NCI-H1105 (cell line): ENCODE measurements around the gene CAT.

Source experiments
- DNase-seq: peaks from one replicate; lab custom pipeline; 2025; lab: John Stamatoyannopoulos, UW

CAT gene

DNA sequence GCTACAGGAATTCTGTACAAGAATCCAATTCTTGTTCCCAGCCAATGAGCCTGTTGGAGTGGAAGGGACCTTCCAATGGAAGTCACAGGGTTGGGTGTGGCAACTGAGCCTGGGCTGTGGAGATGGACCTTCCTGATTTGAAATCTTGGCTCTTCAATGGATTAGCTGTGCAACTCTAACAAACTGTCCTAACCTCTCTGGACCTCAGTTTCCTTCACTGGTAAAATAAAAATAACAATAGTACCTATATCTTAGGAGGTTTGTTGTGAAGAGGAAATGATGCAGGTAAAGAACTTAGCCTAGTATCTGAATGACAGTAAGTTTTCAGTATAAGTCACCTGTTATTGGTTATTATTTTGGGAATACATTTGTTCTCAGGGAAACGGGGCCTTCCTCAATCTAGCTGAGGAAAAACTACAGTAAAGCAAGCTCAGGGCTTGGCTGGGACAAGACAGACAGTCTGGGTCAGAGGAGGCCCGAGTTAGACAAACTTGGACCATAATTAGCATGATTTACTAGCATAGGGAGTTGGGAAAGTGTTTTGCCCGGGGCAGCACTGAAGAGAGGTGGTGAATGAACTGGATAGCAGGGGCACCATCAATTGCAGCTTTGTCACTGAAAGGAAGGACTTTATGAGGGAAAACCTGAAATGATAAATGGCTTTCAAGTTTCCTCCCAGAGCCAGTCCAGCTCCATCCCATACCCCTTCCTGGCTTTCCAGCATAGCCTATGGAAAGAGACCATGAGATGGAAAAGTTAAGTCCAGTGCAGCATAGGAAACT lies 61.2 kb downstream of the CAT start:
- DNase-seq = no peak

DNA sequence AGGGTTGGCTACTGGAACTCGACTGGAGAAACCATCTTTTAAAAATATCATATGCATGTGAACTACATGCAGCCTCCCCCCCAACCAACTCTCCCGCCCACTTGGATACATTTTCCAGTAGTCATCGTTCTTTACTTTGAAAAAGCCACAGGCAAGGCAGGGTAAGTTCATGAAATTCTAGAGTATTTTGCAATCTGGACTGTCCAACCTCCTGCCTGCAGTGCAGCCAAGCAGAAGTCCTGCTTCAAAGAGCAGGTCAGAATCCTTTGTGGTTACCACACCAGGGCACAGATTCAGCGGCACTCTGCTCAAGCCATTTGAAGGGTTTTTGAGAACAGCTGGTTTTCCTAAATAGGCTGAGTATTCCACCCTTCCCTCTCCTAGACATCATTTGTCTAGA lies 62.8 kb downstream of the CAT start:
- DNase-seq = no peak

DNA sequence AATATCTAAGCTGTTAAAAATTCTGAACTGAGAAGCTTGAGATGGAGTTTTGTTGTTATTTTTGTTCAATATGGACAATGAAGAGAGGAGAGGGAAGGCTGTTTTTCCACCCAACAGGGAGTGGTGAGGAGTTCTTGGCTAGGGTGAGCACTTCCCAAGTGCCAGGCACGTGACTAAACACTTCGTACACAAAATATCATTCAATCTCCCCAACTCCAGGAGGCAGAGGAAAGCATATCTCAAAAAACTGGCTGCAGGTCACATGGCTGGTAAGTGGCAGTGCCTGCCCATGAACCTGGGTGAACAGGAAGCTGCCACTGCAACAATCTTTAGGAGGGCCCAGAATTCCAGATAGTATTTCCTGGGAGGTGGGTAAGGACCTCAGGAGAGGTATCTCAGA lies 63.2 kb downstream of the CAT start:
- no peak for DNase-seq

DNA sequence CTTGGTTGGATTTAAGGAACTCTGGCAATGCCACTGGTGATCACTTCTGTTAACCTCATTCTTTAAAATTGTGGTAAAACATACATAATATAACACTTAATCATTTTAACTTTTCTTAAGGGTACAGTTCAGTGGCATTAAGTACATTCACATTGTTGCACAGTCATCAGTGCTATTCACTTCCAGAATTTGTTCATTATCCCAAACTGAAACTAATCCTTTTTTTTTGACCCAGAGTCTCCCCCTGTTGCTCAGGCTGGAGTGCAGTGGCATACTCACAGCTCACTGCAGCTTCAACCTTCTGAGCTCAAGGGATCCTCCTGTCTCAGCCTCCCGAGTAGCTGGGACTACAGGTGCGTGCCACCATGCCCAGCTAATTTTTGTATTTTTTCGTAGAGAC lies 64.2 kb downstream of the CAT start:
- no peak for DNase-seq

DNA sequence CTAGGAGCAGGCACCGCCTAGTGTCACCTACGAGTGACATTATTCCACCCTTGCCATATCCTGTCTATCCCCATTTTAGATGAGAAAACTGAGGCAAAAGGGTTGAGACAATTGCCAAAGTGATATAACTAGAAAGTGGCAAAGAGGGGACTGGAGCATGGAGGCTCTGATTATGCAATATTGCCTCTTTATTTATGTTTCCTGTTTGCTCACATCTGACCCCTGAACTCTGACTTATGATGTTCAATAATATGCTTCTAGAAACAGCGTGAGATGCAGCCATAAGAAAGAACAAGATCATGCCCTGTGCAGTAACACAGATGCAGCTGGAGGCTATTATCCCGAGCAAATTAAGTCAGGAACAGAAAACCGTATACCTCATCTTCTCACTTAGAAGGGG lies 67.1 kb downstream of the CAT start:
- no peak for DNase-seq

DNA sequence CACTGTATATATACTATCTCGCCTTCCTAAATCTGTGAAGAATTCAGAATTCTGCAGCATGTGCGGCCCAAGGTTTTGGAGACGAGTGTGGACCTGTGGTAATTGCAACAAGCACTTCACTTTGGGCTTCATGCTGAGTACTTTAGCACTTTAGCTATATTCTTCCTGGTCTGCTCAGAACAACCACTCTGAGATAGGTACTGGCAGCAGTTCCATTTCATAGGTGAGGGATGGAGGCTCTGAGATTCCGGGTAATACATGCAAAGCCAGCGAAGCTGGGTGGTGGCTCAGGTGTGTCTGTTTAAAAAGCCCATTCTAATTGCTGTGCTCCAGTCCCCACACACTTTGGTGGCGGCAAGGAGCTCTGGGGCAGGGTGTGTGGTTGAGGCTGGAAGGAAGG lies 68.4 kb downstream of the CAT start:
- no peak for DNase-seq

DNA sequence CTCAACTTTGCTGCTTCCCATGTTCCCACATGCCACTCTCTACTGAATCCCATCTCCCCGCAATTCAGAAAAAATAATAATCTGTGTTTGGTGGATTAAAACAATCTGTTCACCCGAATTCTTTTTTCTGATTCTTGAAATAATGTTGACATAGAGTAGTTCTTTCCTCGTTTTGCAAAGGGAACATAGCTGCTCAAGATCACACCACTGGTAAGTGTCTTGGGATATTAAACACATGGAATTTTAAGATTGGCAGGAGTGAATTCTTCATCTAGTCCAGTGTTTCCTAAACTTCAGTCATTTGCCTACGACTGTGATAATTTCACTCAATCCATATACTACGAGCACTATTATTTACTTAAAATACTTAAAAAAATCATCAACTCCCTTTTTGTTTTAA lies 68.9 kb downstream of the CAT start:
- no peak for DNase-seq

DNA sequence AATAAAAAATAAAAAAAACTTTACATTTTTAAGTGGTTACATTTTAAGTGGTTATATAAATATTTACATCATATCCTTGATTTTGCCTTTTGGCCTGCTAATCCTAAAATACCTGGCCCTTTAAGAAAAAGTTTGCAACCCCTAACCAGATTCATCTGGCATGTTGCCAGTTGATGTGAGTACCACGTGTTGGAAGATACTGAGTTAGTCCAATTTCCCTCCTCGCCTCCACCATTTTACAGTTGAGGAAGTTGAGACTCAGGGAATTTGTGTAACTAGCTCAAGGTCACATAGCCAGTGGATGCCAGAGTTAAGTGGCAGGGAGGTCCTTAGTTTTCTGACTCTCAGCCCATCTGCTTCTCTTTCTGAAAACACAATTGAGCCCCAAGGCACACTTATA lies 69.8 kb downstream of the CAT start:
- no peak for DNase-seq

DNA sequence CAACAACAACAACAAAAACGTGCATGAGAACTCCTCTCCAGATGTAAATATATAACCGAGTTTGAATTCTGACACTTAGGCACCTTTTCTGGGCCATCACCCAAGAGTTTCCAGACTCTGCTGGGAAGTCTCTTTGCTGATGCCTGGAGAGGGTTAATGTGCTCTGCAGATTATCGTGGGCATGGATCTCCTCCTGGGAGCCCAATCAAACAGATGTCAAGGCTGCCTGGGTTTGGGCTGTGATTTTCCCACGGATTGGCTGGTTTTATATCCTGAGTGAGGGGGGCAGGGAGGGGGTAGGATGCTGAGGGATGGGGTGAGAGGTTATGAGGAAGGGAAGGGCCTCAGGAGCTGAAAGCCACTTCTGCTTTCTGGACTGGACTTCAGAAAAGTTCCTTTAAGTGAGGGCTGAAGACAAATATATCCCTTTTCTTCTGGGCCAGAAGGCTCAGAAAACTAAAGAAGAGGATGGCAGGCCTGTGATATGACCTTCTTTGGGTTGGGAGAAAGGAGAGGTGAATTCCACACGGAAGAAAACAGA lies 70.7 kb downstream of the CAT start:
- DNase-seq = no peak

DNA sequence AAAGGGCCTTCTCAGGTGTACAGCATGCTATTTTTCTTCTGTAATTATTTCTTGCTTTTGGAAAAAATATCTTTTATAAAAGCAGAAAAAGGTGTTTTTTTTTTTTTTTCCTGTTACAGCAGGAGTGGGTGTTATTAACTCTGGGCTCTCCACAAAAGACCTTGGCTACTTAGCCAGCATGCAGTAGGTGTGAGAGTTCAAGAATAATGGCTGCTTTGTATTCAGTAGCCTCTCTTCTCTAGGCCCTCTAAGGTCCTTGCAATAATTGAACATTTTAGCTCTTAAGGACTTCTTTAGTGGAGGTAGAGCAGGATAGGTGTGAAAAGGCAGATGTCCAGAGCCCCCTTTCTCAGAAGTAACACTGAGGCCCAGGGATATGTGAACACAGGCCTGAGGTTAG lies 71.5 kb downstream of the CAT start:
- no peak for DNase-seq

DNA sequence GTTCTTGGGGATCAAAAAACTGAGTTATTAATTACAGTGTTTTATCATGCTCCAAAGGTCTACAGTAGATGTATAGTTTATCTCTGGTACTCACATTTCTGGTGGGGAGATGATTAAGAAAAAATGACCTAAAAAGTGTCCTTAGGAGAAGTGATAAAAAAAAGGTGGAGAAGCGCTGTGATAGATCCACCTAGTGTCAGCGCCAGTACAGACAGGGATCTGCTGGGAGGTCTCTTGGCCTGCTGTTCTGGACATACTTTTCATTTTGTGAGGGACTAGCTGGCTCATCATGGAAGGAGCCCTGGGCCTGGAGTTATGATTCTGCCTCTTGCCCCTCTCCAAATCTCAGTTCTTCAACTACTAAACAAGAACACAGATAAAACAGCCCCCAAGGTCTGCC lies 71.9 kb downstream of the CAT start:
- no peak for DNase-seq

DNA sequence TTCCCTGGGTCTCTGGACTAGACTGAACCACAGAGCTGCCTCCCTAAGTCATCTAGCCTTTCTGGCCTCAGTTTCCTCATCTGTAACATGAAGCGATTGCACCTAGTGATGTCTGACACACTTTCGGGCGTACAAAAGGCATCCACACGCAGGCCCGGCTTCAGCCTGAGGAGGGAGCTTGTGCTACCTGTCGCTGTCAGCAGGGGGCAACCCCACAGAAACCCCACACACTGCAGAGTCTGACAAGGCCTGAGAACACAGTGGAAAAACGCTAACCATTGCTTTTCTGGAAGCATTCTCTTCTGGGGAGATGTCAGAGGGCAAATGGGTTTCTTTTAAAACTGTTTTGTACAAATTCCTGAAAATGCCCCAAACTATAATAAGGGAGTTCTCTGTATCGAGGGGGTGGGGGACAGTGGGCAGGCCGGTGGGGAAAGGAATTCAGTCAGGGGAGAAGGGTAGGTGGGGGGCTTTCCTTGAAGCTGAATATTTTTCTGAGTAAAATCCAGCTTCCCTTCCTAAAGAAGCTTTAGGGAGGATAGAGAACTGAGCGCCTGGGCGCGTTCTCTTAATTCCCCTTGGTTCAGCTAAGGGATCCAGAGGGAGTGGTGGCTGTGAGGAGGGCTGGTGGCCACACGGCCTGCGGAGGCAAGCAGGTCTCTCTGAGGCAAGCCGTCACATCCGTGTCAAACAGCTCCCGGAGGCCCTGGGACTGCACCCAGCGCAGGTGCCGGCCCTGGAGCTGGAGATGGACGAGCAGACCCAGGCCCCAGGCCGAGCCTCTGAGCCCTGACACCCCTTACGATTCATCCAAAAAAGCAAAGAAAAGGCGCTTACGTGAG lies 74.3 kb downstream of the CAT start:
- no peak for DNase-seq

DNA sequence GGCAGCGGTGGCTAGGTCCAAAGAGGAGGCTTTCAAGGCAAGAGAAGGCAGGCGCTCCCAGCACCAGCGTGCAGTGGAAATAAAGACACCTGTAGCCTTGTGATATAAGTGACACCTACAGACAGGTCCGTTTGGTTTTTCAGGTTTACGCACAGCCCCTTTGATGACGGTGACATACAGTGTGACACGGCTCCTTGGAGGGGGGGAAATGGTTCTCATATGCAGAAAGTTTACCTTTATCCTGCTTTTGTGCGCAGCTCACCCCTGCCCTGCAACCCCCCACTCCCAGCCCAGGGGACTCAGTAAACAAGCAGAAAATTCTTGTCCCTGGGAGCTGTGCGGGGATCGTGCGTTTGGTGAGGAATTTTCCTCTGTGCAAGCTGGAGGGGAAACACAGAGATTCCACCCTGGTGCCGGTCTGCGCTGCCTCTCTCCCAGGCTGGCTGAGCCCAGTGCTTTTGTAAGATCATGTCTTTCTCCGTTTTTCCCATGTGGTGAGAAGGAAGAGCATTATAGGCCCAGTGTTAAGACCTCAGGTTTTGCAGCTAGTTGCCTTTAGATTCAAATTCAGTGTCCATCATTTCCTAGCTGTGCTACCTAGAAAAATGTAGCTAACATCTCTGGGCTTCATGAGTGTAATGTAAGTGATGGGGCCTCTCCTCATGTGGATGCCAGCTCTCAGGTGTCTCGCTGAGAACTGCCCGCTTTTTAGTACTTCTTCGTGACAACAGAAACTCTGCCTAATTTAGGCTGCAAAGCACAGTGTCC lies 75.1 kb downstream of the CAT start, which contains the start of gene ELF5:
Gene ELF5 (minus strand): TSS at position 113 of the 768 bp plus-strand sequence. CDS start 8,045 bp downstream, outside the sequence.
- no peak for DNase-seq

DNA sequence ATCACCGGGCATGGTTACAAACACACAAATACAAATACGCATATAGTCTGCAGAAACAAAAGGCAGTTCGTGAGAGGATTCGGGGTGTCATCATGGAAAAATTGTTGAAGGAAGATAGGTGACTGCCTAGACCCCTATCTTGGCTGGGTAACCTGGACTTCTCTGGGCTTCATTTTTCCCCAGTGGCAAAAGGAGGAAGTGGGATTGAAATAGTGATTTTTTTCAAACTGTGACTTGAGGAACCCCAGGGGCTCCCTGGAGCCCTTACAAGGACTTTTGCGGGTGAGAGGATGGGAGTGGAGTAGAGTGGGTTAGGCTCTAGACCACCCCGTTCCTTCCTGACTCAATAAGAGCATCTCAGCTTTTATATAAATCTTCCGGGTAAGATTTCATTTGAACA lies 75.9 kb downstream of the CAT start:
- no peak for DNase-seq

DNA sequence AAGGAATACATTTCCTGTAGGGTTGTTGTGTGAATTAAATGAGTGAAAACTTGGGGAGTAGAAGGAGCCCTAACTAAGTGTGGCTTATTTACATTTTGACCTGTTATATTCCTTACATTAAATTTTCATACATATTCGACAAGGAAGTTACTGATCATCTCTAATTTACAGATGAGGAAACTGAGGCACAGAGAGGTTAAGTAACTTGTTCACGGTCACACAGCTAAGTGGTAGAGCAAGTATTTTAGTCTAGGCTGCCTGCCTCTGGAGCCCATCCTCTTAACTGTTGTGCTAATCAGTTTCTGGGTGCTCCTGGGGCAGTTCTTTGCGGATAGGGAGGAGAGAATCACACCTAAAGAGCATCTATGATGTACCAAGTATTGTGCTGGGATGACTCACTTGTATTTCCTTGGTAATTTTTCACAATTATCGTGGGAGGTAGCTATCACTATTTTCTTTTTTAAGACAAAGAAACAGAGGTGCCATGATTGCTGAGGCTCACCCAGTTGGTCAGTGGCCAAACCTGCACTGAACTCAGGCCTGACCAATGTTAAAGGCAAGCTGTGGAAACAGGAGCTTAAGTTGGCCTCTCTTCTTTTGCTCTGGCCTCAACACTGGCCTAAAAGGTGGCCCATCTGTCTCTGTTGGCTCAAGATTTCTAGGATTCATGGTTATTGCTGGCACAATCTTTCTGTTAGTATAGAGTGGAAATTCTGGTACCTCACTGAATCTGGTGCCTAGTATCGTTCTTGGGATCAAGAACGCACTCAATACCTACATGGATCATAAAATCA lies 77.7 kb downstream of the CAT start:
- DNase-seq = no peak

DNA sequence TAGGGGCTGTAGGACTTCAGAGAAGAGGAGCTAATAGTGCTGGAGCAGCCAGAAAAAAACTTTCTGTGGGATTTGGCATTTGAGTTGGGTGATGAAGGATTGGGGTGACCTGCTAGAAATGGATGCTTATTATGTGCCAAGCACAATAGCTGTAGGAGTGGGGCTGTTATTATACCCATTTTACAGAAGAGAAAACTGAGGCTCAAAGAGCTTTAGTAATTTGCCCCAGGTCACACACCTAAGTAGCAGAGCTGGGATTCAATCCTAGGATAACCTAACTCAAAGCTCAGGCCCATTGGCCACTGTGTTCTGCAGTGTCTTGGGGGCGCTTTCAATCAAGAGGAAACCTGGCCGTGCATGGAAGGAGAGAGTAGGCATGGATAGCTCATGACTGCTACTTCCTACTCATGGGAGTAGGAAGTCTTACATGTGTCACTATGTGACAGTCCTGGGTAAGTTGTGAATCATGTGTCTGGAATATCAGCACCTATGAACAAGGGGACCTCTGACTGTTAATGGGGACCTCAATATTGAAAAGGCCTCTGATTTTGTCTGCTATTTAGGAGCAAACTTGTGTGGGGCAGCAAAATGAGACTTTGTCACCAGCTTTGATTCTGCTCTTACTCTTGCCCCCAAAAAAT lies 81.0 kb downstream of the CAT start:
- no peak for DNase-seq

DNA sequence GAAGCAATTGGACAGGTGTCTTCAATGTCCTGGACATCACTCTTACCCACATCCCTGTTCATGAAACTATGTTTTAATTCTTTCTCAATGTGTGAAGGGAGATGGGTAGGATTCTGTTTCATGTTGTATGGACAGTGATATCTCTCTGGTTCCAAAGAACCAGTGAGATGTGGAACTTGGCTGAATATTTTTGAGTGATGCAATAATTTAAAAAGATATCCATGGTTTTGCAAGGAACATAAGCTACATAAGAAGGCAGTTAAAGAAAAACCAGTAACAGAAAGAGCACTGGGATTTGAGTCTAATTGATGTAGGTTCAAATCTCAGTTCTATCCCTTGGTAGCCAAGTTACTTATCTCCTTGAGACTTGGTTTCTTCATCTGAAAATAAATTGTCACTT lies 82.5 kb downstream of the CAT start:
- no peak for DNase-seq
